CD14-positive monocyte (primary cell): ENCODE data around the gene DSCAML1. TPM values are rescaled to one million over a fixed set of nuclear protein-coding genes. Genes with fewer than 3 reads are reported as not detected.
A peak's percentile ranks its signal among the peaks of the same experiment; 100 is the strongest.

Experiments
- DNase-seq, 3 donors: peaks; one replicate each; pipeline ENCODE4 v3.0.0-alpha.2; 2011 to 2022
- H2AFZ ChIP-seq: 2 replicates; pipeline ENCODE4 v1.6.0; 2012; ENCODE audit warnings: mild to moderate bottlenecking, low read depth, low read length, inconsistent platforms; ENCODE audit not compliant: insufficient read depth, poor library complexity, severe bottlenecking
- H3K27ac ChIP-seq, 2 donors: 1 replicate in 1 of 2; 2 replicates in 1 of 2; pipeline ENCODE4 v1.5.1; 2012 to 2013; ENCODE audit warnings: low read length in 2 of 2, control low read depth in 1 of 2, inconsistent platforms in 1 of 2, low read depth in 1 of 2, mild to moderate bottlenecking in 1 of 2
- H3K27me3 ChIP-seq, 2 donors: one replicate each; pipeline versions ENCODE4 v1.6.0 to v1.6.1; 2011 to 2013; ENCODE audit warnings: low read length in 2 of 2; ENCODE audit not compliant: control insufficient read depth in 2 of 2, insufficient read depth in 2 of 2
- H3K36me3 ChIP-seq, 2 donors: replicated peaks in 1 of 2; 1 replicate in 1 of 2; 2 replicates in 1 of 2; pipeline versions ENCODE4 v1.5.1 to v1.6.1; 2012 to 2013; ENCODE audit warnings: low read length in 2 of 2, control low read depth in 1 of 2, inconsistent platforms in 1 of 2, mild to moderate bottlenecking in 1 of 2; ENCODE audit not compliant: insufficient read depth in 2 of 2, control insufficient read depth in 1 of 2
- H3K4me1 ChIP-seq, 2 donors: 1 replicate in 1 of 2; 2 replicates in 1 of 2; pipeline versions ENCODE4 v1.5.1 to v1.6.1; 2012 to 2013; ENCODE audit warnings: low read length in 2 of 2, control low read depth in 1 of 2, inconsistent platforms in 1 of 2, mild to moderate bottlenecking in 1 of 2, moderate library complexity in 1 of 2; ENCODE audit not compliant: insufficient read depth in 2 of 2, control insufficient read depth in 1 of 2
- H3K4me2 ChIP-seq: replicated peaks from 2 replicates; pipeline ENCODE3; 2012; ENCODE audit warnings: low read length, moderate library complexity, mild to moderate bottlenecking; ENCODE audit not compliant: poor library complexity, severe bottlenecking; ENCODE audit errors: extremely low read depth
- H3K4me3 ChIP-seq, 3 experiments: fragments of 200-600 bp in 1 of 3; sonication (generic) in 1 of 3; replicated peaks in 1 of 3; 1 replicate in 2 of 3; 2 replicates in 1 of 3; pipeline ENCODE4 v1.5.1; 2011 to 2013; ENCODE audit warnings: low read length in 3 of 3, mild to moderate bottlenecking in 3 of 3, control low read depth in 2 of 3, low read depth in 2 of 3, inconsistent platforms in 1 of 3, moderate library complexity in 1 of 3
- H3K79me2 ChIP-seq: 2 replicates; pipeline ENCODE4 v1.6.0; 2012; ENCODE audit warnings: mild to moderate bottlenecking, control low read depth, inconsistent platforms, low read length, moderate library complexity; ENCODE audit not compliant: insufficient read depth
- H3K9ac ChIP-seq: 2 replicates; pipeline ENCODE4 v1.6.0; 2017; ENCODE audit warnings: low read length, mild to moderate bottlenecking; ENCODE audit not compliant: insufficient read depth, poor library complexity, severe bottlenecking
- H3K9me3 ChIP-seq, 2 donors: replicated peaks in 1 of 2; 1 replicate in 1 of 2; 2 replicates in 1 of 2; pipeline versions ENCODE4 v1.5.1 to v1.6.1; 2012 to 2013; ENCODE audit warnings: low read length in 2 of 2, control low read depth in 1 of 2; ENCODE audit not compliant: control insufficient read depth in 1 of 2, insufficient read depth in 1 of 2
- H4K20me1 ChIP-seq: 2 replicates; pipeline ENCODE4 v1.6.0; 2012; ENCODE audit warnings: mild to moderate bottlenecking, low read length, control low read depth, moderate library complexity; ENCODE audit not compliant: insufficient read depth
- H3K27ac Mint-ChIP-seq, 7 donors: one replicate each; pipeline ENCODE4 v1.8.0; 2020; ENCODE audit warnings: mild to moderate bottlenecking in 7 of 7, mixed read lengths in 7 of 7, moderate library complexity in 6 of 7, inconsistent platforms in 2 of 7
- H3K27me3 Mint-ChIP-seq, 3 donors: one replicate each; pipeline ENCODE4 v1.8.0; 2021 to 2022; ENCODE audit warnings: low read depth in 3 of 3, mild to moderate bottlenecking in 3 of 3, mixed read lengths in 3 of 3, moderate library complexity in 3 of 3, inconsistent platforms in 1 of 3
- H3K36me3 Mint-ChIP-seq, 2 donors: one replicate each; pipeline ENCODE4 v1.8.0; 2020; ENCODE audit warnings: mixed read lengths in 2 of 2, inconsistent platforms in 1 of 2, mild to moderate bottlenecking in 1 of 2
- H3K4me1 Mint-ChIP-seq: one replicate; pipeline ENCODE4 v1.8.0; 2020; ENCODE audit warnings: mild to moderate bottlenecking, mixed read lengths
- H3K4me3 Mint-ChIP-seq, 2 donors: one replicate each; pipeline ENCODE4 v1.8.0; 2020; ENCODE audit warnings: mild to moderate bottlenecking in 2 of 2, mixed read lengths in 2 of 2, moderate library complexity in 1 of 2
- H3K9me3 Mint-ChIP-seq, 7 donors: one replicate each; pipeline ENCODE4 v1.8.0; 2020 to 2022; ENCODE audit warnings: mixed read lengths in 7 of 7, mild to moderate bottlenecking in 6 of 7, moderate library complexity in 6 of 7, inconsistent platforms in 2 of 7
- CTCF ChIP-seq: fragments of 200-600 bp; IDR thresholded peaks from one replicate; pipeline ENCODE4 v1.8.0; 2022; ENCODE audit warnings: antibody characterized with exemption, mild to moderate bottlenecking
- WGBS: methylation state at CpG from one replicate; pipeline ENCODE4 v1.1.5; 2013; ENCODE audit warnings: missing lambda C conversion rate; ENCODE audit not compliant: insufficient coverage; 5-methylcytosine and 5-hydroxymethylcytosine counted together
- intact Hi-C, 2 donors: fragments of 100-400 bp; cut with micrococcal nuclease; formaldehyde crosslinking; loops; one replicate each; pipeline versions ENCODE4 v1.15.0 to v1.15.1; 2023
- polyA plus RNA-seq, 3 donors: library from polyadenylated mRNA; depleted of rRNA in 1 of 3; unstranded in 2 of 3; stranded (reverse) in 1 of 3; fragments of 300-500 nt in 2 of 3; fragments of >200 nt in 1 of 3; fragmentation: Illumina TruSeq in 2 of 3; gene quantifications; 1 replicate in 2 of 3; 2 replicates in 1 of 3; pipeline ENCODE4 v1.2.3, GENCODE V29; 2012 to 2021

DSCAML1 gene
- polyA plus RNA-seq, 3 donors: not detected

- Histone ChIP-seq H3K4me1 (peaks cover 23 to 24% of the 10 kb centered on the region in 2 donors), H3K9ac (no peak overlapping the region), H3K4me3 (no peak overlapping the region), H3K9me3 (no peaks in the 10 kb centered on the region), H3K4me2 (no peak overlapping the region), H3K27ac (no peak overlapping the region), H2AFZ (no peak overlapping the region), H4K20me1 (no peaks in the 10 kb centered on the region), H3K79me2 (no peaks in the 10 kb centered on the region), H3K36me3 (no peaks in the 10 kb centered on the region), H3K27me3 (peaks cover 0 to 1% of the 10 kb centered on the region in 2 donors)
- Mint-ChIP-seq H3K4me3 (no peak overlapping the region), H3K27me3 (peaks cover 9 to 16% (median 14%) of the 10 kb centered on the region in 3 donors), H3K27ac (no peak overlapping the region), H3K9me3 (peaks cover 0 to 4% (median 0%) of the 10 kb centered on the region in 7 donors), H3K36me3 (no peaks in the 10 kb centered on the region), H3K4me1 (peaks cover 25% of the 10 kb centered on the region)
- 98% methylated on average over 6 of the region's 9 CpGs for WGBS
- no peak for DNase-seq
- TF ChIP-seq CTCF: no peak
- intact Hi-C loops: no loop called here
Measured at GRCh38 chr11:117735350-117735977, 61.6 kb downstream of the DSCAML1 start.

- H3K36me3 Mint-ChIP-seq: no peaks in the 10 kb centered on the region
- H3K9me3 ChIP-seq: no peaks in the 10 kb centered on the region
- intact Hi-C loops: no loop called here
- no peaks in the 10 kb centered on the region for H3K36me3 ChIP-seq
- no peaks in the 10 kb centered on the region for H3K27me3 ChIP-seq
- peaks cover 8 to 16% (median 15%) of the 10 kb centered on the region in 3 donors for H3K27me3 Mint-ChIP-seq
- H4K20me1 ChIP-seq: no peaks in the 10 kb centered on the region
- peak overlapping the region; percentile 32 for H3K4me2 ChIP-seq
- no peak for TF ChIP-seq CTCF
- H2AFZ ChIP-seq: no peak overlapping the region
- H3K9ac ChIP-seq: no peak overlapping the region
- no peak overlapping the region for H3K4me3 ChIP-seq
- H3K79me2 ChIP-seq: no peaks in the 10 kb centered on the region
- no peak overlapping the region for H3K27ac Mint-ChIP-seq
- no peak overlapping the region for H3K27ac ChIP-seq
- DNase-seq: no peak
- peaks cover 25% of the 10 kb centered on the region for H3K4me1 Mint-ChIP-seq
- peak overlapping the region in 1 of 2 donors; percentile 69 for H3K4me3 Mint-ChIP-seq
- WGBS: 0% methylated on average over 2 of the region's 5 CpGs
- H3K4me1 ChIP-seq: peaks cover 23 to 24% of the 10 kb centered on the region in 2 donors
- H3K9me3 Mint-ChIP-seq: peaks cover 0 to 2% (median 0%) of the 10 kb centered on the region in 7 donors
Measured at GRCh38 chr11:117734601-117735024, 62.4 kb downstream of the DSCAML1 start.
